ENCODE data around the gene SLC12A8.

DNA sequence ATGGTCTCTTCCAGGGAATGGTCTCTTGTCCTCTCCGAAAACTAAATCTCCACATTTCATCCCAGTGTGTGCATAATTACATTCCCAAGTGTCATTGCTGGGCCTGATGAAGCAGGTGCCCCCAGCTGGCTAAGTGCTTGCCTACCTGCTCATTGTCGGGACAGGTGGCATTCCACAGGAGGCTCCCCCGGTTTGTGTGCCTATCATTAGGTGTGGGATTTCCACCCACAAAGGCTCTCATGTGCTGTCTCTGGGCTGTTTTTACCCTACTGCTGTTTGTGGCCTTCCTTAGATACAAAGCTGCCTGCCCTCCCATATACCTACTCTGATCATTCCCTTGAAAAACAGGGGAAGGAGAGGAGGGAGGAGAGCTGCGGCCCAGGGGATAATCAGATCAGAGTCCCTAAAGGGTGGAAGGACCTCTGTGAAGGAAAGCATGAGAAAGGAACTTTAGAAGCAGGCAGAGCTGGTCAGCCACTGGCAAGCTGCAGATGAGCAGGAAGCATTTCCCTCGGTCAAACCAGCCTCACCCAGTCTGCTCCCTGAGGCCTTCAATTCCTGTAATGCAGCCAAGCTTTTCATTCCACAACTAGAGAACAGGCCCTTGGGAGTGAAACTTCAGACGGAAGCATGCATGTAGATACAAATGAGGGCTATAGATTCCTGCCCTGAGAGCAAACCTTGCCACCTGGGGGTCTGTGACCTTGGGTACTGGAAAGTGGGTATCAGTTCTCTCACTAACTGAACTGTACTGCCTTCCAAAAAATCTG lies 96.1 kb downstream of the SLC12A8 start:
- TF ChIP-seq POLR2A (IDR thresholded peaks at IDR 0.05; ENCODE audit: low read depth, low read length) (no peak), POLR2AphosphoS5 (IDR thresholded peaks at IDR 0.05; ENCODE audit: low read depth, low read length) (no peak)

All from GM12892 (cell line).